GF-D8 (cell line): ENCODE results near the gene MTMR11.

Source experiments
- DNase-seq: peaks from one replicate; lab custom pipeline; 2025; lab: John Stamatoyannopoulos, UW

The MTMR11 gene

DNA sequence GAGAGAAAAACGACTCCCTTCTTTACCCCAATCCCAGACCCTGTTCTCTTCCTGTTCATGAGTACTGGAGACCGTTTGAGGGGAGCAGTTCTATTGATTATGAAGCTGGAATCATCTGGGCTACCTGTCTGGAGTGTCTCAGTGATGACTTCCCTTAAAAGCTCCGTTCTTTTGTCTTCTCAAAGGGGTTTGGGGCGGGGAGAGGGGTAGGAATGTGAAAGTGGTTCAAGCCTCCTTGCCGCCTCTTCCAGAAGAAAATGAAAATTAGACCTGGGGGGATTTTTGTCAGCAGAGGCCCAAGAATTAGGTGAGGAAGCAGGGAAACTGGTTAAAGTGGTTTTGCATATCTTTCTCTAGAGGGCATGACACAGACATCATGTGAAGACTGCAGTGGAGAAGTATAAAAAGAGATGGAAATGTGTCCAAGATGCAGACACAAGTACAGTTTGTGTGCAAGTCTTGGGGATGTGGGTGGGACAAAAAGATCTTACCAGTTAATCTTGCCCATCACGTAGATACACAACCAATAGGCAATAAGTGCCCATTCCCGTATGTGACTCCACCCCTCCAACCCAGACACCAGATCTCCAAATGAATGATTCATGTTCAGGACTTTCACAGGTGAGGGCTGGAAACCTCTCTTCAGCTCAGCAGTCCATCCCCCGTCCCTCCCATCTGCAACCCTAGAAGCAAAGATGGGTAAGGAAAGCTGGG is 470 bp upstream of the MTMR11 start:
- DNase-seq: no peak

DNA sequence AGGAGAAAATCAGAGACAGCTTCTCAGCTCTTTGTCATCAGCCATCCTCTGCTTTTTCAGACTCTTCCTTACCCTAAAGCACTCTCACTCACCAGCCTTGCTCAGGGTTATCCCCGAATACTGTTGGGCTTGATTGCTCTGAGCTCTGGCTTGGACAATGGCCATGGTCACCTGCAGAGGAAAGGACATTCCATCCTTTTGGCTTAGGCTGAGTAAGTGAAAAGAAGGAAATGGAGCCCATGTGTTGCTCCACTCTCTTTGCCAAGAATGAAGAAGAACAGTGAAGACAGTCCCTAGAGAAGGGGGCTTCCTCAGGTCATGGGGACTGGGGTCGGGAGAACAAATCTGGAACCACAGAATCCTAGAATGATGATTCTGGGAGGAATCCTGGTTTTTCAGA is 2.3 kb downstream of the MTMR11 start:
- DNase-seq: no peak

DNA sequence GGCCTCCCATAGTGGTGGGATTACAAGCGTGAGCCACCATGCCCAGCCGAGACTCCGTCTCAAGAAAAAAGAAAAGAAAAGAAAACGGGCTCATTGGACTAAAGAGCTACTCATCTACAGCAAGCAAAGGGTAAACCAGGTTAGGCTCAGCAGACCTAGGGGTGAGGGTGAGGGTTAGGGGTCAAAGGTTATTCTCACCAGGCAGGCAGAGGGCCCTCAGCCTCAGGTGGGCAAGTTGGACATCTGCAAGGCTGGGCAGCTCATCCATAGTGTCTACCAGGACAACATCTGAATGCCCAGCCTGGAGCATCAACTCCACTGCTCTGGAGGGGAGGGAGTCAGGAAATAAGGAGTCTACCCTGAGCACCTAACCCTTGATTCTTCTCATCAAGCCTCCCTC is 3.5 kb downstream of the MTMR11 start:
- no peak for DNase-seq

DNA sequence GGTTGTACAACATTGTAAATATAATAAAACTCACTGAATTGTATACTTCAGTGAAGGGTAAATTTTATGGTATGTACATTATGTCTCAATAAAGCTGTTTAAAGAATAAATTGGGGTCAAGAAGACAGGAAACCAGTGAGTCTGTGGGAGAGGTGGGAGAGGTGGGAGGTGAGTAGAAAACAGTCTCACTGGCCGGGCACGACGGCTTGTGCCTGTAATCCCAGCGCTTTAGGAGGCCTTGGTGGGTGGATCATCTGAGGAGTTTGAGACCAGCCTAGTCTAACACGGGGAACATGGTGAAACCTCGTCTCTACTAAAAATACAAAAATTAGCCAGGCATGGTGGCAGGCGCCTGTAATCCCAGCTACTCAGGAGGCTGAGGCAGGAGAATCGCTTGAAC is 4.2 kb downstream of the MTMR11 start:
- DNase-seq: no peak

DNA sequence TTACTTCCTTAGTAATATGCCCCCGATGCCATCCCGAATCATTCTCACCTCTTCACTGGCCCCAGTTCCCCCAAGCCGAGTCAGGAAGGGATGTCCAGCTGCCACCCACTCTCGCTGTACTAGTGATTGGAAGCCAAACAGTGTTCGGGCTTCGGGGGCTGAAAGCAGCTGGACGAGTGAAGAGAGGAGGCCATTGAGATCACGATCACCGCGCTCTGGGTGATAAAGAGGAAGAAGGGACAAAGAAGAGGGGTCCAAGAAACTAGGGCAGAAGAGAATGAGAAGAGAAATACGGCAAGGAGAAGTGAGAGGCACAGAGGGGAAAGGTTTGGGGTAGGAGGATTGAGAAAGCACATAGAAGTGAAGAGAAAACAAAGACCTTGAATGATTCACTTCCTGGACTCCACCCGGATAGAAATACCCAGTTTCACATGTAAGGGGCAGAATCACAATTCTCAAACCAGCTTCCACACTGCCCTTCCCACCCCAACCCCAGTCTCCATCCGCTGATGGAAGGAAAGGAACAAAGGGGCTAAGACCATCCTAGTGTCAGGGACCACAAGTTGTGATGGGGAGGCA is 5.4 kb downstream of the MTMR11 start:
- no peak for DNase-seq

GRCh38 chr1:149929856-149930255 is 6.8 kb downstream of the MTMR11 start:
- no peak for DNase-seq

- no peak for DNase-seq
Measured at GRCh38 chr1:149928401-149928724, 8.3 kb downstream of the MTMR11 start.

DNA sequence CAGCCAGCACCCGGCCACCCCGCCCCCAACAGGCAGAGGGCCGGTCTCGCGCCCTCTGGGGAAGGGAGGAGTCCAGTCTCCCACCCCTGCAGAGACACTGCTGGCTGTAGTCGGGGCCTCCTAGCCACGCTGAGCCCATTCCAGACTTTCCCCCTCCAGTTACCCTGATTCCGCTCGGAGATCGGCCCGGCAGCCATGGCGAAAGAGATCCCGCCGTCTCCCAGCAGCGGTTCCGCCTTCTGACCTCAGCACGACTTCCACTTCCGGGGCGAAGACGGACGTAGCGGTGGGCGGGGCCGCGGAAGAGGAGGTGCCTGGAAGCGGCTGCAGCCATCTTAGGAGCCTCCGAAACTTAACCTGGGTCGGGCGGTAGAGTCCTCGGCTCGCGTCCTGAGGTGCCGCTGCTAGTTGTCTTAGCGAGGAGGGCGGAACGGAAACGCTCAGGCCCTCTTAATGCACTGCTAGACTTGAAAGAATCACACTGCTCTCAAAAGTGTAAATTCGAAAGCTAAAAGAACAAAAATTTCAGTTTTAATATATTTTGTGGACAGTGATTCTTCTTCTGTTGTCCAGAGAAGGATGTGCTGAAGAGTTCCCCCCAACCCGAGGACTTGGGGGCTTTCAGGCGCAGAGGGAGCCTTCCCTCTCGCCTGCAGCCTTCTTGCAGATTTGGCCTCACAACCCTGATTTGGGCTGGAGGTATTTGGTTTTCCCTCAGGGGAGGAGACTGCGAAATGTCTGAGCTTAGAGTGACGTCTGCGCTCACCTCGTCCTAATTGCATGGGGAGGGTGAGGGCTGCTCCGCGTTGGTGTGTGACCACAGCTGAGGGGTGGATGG is 8.9 kb downstream of the MTMR11 start, which contains the start of gene SF3B4:
SF3B4 (minus strand) TSS at position 241 of the 838 bp plus-strand sequence; CDS start at position 197, 44 bp downstream.
- DNase-seq: peak; percentile 90

DNA sequence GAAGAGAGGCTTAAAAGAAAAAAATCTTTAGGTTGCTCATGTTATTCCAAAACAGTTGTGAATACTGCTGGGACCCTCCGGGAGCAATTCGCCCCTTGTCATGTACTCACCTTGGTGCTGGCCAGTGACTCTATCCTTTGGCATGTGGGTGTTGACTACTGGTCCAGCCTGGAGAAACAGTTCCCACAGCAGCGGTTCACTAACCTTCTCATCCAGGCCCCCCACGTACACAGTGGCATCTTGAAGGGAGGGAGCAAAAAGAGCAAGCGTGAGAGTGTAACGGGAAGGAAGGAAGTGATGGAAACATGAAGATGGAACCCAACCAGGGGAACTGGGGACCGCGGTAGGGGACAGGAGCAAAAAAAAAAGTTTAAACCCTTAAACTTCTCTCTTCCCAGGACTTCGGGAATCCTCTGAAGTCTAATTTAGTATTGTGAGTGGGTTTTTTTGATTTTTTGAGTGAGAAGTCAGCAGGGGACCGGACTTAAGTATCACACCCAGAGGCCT is 9.6 kb downstream of the MTMR11 start:
- DNase-seq: no peak

DNA sequence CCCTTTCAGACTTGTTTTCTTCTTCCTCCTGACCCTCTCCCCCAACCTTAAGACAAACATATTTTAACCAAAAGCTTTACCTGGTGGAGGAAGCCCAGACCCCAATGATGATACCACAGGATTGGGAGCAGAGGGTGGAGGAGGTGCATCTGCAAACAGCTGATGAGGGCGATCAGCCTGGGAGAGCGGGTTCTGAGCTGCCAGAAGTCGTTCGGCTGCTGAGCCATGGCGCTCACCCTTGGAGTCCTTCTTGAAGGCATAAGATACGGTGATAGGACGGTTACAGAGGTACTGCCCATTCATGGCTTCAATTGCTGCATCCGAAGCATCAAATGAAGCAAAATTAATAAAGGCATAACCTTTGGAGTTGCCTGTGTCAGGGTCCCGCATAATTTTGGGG is 10.4 kb downstream of the MTMR11 start:
- no peak for DNase-seq

- DNase-seq: no peak
Measured at GRCh38 chr1:149925751-149926150, 10.9 kb downstream of the MTMR11 start.

DNA sequence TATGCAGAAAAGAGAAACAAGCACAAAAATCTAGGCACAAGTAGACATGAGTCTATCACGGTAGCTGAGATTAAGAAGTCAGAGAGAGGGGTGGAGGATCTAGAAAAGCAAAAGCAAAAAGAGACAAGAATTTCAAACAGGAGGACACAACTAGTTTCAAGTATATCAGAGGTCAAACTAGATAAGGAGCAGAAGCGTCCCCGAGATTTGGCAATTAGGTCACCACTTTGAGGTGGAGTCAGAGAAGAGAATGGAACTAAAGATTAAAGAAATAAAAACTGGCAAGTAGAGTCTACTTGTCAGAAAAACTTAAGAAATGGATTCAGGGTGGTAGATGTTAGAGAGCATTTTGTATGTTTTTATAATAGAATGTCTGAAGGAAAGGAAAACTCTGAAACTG is 11.3 kb downstream of the MTMR11 start:
- no peak for DNase-seq

GRCh38 chr1:149923626-149924025 is 13.1 kb downstream of the MTMR11 start:
- DNase-seq: no peak

DNA sequence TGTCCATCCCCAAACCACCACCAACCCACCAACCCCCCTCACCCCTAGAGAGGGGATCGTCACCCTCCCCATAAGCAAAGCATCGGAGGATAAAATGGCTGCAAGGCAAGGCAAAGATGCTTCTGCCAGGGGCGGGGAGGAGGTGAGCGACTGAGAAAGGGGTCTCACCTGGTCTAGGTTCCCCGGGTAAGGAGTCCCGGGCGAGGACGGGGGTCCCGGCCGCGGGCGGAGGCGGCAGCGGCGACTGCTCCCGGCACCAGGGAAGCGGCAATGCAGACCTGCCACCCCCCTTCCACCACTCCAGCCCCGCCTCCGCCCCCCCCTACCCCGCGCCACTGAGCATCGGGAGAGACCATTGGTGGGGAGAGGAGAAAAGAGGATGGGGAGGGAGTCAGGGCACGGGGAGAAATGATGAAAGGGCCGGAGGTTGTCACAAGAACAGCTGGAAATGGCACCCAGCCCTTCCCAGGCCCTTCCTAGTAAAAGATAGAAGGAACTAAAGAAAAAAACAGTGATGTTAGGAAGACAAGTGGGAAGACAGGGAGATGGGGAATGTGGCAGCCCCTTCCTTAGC is 19.0 kb downstream of the MTMR11 start, which contains the start of gene SV2A:
SV2A (minus strand) TSS at position 274 of the 574 bp plus-strand sequence. CDS start 4,004 bp downstream, outside the sequence.
- no peak for DNase-seq

- DNase-seq: no peak
Measured at GRCh38 chr1:149916898-149917252, 19.8 kb downstream of the MTMR11 start.

DNA sequence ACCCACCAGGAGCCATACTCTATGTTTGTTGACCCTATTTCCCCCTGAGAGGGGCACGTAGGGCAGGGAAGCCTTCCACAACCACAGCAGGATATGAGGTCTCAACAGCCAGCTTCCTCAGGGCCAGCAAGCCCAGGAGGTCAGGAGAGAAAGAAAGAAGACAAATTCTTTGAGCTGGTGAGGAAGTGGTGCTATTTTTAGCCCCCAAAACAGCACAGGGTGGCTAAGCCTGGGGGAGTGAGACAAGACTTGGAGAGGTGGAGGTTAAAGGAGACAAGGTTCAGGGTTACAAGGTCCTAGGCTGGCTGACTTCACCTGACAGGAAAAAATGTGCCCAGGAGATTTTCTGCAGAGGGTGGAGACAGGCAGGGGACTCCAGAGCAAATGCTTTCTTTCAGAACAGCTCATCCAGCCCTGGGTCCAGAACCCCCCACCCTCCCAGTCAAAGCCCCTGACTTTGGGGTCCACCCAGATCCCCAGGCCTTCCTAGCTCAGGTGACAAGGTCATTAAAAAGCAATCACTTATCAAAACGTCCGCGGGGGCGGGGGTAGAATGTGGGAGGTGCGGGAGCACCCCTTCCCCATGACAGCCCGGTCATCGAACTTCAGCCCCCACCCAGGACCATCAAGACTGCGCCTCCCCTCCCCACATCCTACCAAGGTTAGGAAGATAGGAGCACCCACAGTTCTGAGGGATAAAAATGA is 20.3 kb downstream of the MTMR11 start:
- DNase-seq: no peak

DNA sequence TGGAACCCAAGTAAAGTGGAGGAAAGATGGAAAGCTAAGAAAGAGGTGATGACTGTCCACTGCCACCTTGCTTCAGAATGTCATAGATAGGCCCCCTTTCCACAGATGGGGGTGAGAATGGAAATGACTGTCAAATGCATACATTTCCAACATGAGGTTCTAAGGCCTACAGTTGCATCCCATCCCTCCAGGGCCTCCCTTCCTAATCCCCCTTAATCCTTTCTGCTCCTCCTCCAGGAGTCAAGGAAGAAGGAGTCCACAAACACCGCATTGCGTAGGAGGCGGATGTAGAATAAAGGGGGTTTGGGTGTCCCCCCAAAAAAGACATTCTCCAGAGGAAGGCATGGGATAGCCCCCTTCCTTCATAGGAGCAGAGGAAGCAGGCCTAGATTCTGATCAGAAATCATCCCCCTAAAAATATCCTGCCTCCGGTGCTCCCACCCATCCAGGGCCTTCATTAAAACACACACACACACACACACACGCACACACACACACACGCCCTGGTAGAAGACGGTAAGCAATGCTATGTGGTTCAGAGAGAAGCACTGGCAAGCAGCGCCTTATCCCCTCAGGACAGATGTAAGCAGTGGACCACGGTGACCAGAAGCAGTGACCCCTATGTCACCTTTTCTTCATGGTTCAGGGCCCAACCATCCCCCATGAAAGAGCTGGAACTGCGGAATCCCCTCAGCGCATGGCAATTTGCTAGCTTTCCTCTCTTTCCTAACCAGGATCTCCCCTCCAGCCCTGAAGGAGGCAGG is 21.1 kb downstream of the MTMR11 start:
- DNase-seq: no peak

GRCh38 chr1:149914545-149914944 is 22.1 kb downstream of the MTMR11 start:
- no peak for DNase-seq

- DNase-seq: no peak
Measured at GRCh38 chr1:149906570-149907075, 30.1 kb downstream of the MTMR11 start.

- DNase-seq: no peak
Measured at GRCh38 chr1:149903836-149904491, 32.7 kb downstream of the MTMR11 start.
